NCI-H146 (cell line): Measurements from ENCODE around the gene NMNAT2.
"Not testable (repeated sequence)": the region's sequence is repeated elsewhere in the genome, so short reads cannot be mapped to it uniquely, and the experiment has no call there.

Experiments
- DNase-seq: peaks from one replicate; lab custom pipeline; 2025; lab: John Stamatoyannopoulos, UW

The NMNAT2 gene

DNA sequence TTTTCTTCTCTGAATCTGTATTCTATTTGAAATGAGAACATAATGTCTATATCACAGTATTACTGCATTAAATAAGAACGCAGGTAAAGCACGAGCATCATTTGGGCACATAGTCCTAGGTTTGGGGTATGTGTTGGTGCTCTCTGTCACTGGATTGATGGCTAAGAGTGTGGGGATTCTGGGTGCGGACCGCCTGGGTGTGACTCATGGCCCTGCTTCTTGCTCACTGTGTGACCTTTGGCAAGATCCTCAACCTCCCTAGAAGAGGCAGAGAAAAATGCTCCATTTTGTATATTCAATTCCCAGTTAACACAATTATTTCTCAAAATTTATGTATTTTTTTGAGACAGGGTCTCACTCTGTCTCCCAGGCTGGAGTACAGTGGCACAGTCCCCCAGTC, 132.4 kb downstream of the NMNAT2 start:
- DNase-seq = no peak

DNA sequence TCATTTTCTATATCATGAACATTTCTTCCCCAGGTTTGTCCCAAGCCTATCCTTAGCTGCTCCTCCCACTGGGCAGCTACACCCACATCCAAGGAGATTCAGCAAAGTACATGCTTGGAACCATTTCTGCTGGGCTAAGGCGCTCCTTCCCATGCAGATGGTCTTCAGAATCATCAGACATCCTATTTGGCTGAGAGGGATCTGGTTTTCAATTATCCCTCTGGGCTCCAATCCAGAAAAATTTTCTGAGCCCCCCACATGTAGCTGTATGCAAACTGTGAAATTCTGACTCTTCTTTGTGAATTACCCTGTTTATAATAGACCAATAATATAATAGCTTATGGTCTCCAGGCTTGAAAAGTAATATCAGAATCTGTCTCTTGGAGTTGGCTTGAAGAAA, 132.9 kb downstream of the NMNAT2 start:
- DNase-seq = no peak

DNA sequence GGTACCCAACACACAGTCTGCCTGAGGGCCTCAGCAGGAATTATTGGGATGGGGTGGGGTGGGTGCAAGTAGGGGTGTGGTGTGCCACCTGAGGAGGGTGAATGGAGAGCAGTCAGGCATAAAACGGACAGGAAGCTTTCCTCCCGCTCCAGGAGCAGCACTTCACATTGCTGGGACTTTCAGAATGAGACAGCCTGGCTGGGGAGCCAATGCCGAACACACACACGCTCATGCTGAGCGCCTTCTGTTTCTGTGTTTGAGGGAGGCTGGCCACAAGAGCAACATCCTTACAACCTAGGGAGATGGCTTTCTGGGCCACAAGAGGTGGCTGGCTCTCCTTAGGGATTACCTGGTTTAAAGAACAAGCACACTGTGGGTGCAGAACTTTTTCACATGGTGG, 134.1 kb downstream of the NMNAT2 start:
- DNase-seq = no peak

DNA sequence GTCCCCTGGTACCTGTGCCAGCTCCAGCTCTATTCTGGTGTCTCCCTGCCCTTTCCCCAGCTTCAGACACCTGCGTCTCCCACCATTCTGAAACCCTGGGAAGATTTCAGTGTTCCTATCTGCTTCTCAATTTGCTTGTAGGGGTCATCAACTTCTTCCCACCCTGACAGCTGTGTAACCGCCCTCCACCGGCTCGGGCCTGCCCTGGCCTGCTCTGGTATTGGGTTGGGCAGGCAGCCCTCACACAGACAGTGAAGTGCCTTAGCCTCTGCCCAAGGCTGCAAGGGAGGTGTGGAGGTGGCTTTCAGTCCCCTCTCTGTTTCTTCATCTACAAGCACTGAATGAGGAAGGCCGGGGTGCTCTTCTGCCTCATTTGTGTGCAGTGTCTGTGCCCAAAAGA, 134.9 kb downstream of the NMNAT2 start:
- DNase-seq = no peak

DNA sequence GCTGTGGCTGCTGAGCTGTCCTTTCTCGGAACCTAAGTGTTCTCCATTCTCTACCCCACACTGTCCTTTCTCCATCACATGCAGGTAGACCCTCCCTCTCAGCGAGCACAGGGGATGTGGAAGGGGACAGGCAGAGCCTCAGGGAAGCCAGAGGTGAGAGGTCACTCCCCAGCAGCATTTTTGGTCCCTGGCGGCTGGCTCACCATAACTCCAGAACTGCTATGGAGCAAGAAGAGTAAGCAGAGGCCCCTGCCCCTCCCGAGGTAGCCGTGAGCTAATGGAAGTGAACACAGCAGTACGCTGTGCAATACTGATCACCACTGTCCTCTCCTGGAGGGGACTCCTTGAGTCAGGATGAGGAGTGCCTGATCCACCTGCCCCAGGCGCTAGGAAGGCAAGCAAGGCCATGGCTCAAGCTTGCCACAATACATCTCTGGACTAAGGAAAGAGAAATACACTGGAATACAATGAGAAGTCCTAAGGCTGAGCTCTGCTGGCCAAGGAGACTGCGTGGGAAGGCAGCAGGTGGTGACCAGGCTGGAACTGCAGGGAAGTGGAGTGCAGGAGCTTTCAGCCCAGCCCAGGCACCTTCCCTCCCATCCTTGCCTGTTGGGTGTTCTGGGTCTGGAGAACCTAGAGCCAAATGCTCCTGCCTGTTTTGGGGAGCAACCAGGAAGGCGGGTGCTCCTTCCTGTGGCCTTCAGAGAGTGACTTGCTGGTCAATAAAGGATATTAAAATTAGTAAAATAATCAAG, 135.9 kb downstream of the NMNAT2 start:
- DNase-seq = no peak

DNA sequence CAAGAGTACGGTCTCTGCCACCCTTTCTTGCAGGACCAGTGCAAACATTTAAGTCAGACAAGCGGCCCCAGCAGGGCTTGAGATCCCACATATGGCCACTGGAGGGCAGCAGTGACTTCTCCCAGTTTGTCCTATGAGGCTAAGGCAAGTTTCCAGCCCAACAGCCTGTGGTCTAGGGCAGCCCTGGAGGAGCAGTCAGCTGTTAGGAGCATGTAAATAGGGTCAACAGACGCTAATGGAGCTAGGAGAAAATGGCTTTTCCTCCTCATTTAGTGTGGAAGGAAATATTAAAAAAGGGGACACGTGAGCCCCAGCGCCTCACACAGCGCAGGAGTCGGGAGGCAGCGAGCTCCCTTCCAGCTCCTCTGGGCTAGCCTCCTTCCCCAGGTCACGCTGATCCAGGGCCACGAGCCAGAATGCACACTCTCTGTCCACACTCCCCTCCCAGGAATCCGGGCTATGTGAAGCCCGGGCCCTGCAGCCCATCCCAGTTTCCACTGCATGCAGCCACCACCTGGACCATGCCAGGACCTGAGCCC, 136.6 kb downstream of the NMNAT2 start:
- DNase-seq = peak; percentile 72

DNA sequence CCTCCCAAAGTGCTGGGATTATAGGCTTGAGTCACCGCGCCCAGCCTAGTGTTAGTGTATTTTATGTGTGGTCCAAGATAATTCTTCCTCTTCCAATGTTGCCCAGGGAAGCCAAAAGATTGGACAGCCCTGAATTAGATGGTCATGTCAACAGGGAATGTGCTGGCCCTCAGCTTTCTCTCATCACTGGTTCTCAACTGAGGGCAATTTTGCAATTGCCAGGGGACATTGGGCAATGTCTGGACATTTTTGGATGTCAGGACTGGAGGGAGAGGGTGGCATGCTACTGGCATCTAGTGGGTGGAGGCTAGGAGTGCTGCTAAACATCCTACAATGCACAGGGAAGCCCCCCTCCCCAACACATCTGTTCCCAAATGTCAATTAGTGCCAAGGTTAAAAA, 137.1 kb downstream of the NMNAT2 start:
- no peak for DNase-seq

DNA sequence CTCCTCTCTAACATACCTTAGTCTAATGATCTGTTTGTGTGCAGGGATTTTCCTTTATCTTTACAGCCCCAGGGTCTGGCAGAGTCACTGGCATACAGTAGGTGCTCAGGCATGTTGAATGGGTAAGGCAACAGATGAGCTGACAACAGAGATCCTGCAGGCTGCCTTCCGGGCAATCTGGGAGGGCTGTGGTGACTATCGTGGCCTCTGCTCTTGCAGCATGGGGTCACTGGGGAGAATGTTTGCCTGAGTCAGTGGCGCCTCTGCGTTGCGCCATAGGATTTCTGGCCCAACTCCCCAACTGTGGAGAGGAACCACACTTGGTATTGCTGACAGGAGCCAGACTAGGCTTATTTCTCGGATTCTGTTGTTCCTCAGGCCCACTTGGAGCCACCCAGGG, 138.3 kb downstream of the NMNAT2 start:
- no peak for DNase-seq

DNA sequence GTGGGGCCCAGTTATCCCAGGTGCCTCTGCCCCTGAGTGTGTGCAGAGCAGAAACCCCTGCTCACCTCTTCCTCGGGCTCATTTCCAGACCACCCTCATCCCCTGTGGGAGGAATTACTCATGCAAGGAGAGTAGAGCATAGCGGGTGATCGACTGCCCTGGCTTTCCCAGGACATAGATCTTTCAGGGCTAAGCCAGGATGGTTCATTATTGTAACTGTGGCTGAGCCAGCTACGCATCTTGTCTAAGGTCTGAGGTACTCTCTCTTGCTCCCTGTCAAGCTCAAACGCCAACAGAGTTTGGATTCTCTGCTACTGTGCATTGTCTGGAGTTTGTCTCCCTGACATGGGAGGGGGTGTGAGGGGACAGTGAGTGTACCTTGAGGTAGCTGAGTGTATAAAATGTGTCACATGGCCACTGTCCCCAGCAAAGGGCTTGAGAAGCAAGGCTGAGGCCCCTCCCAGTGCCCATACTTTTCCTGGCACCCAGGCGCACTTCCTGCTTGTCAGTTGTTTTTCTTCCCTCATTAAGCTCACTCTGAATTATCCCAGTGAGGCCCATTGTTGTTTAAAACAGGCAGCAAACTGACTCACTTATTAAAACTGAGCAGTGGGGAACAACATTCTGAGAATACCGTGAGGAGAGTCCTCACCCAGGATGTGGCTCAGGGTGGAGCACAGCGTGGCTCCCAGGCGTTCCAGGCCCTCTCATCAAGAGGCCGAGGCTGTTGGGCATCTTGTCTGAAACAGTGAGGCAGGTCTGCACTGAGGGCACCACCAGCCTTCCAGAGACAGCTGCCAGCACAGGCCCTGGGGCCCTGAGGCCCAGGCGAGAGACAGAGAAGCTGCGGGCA, 139.2 kb downstream of the NMNAT2 start:
- DNase-seq = no peak

DNA sequence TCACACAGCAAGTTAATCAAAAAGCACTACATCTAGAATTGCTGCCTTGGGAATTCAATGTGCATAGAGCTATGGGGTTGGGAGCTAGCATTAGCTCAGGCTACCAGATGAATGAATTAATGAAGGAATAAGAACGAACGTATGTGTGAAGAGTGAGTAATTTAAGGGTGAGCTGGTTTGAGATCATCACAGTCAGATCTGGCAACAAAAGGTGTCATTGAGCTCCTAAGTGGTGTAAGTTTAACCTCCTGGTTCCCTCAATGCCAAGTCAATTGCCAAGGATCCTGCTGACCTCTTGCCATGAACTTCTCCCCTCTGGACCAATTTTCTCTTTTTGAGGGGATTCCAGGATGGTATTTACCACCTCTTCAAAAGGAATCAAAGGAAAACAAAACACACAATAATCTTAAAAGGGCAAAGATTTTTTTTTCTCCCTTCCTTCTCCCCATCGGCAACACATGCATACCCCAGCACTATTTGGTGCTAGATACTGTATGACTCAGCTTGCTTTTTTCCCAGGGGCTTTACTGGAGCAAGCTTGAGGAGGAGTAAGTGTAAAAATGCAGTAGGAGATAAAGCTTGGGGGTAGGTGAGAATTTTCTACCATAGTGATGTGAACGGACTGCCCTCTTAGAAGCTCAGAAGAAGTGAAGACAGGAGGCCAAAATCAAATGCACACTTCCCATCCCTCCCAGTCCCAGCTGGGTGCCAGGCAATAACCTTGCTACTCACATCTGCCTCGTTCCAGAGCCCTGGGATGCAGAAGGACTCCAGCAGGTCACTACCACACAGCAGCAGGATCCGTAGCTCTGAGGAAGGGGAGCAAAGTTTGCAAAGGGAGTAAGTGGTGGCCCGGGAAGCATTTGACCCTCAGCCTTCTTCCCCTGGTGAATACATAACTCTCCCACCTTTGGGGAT, 140.1 kb downstream of the NMNAT2 start:
- DNase-seq = no peak

DNA sequence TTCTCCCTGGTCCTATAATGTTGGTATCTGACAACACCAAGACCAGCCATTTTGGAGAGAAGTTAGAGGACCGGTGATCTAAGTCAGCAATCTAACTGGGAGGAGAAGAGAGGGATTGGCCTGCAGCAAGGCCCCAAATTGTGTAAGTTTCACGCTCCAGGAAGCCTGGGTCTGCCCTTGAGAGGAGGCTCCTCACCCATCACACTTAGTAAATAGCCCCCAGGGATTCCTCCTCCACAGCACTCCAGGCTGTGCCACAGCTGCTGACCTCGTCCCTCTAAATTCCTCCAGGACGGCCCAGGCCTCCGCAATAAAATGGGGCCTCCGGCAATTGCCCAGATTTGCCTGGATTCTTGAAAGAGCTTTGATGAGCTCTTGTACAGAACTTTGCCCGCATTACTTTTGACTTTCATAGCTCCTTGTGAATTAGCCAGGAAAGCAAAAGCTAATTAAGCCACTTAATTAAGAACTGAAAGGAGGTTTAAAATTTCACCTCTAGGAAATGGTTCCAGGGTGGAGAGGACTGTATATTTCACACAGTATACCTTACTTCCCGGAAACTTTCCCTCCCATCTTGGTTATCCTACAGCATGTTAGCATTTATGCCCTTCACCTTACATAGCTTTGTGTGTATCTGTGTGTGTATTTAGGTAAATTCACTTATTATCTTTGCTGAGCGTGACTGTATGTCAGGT, 141.6 kb downstream of the NMNAT2 start:
- DNase-seq = no peak

DNA sequence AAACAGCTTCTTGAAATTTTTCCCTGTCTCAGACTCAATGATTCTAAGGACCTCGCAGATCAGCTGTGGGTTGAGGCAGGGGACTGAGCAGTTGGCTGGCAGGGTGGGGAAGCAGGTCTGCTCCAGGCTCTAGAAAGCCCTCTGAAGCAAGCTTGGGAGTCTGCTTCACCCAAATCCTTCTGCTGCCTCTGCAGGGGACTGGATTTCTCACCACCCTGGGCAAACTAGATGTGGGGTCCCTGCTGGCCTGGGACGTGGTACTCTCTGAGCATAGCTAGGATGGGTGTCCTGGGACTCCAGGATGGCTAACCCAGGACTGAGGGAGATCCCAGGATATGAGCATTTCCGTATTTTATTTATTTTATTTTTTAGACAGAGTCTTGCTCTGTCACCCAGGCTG, 142.9 kb downstream of the NMNAT2 start:
- no peak for DNase-seq

DNA sequence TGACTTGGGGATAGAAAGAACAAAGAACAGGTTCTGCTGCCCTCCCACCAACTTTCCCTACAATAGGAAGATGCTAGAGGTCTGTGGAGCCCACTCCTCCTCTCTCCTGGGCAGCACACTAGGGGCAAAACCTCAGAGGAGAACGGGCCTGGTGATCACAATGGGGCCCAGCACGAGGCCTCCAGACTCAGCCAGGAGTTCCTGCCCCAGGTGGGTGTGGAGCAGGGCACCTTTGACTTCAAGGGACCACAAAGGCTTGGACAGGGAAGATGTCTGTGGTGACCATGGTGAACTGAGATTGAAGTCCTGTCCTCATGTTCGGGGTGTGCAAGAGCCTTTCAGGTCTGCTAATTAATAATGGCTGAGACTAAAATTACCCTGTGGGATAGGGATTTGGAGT, 143.3 kb downstream of the NMNAT2 start:
- no peak for DNase-seq

DNA sequence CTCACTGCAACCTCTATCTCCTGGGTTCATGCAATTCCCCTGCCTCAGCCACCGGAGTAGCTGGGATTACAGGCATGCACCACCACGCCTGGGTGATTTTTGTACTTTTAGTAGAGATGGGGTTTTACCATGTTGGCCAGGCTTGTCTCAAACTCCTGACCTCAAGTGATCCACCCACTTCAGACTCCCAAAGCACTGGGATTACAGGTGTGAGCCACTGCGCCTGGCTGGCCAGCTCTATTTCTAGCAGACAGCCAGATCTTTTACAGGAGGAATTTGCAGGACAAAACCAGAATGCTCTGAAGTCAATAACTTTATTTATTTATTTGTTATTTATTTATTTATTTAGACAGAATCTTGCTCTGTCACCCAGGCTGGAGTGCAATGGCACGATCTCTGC, 144.2 kb downstream of the NMNAT2 start:
- DNase-seq = not testable (repeated sequence)

DNA sequence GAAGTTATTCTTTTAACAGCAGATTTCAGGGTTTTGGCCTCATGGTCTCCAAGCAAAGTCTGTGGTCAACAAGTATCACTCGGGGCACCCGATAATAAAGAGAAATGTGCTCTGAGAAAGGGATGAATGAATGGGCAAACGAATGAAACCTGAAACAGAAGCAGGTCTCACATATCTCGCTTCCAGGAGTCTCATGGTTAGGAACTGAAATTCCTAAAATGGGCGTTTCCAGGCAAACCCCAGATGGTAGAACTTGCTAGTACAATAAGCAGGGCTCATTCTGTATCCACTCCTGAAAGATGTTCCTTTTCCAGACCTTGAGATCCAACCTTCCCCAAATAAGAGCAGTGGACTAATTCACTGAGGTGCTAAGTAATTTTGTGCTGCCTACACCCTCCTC, 144.9 kb downstream of the NMNAT2 start:
- no peak for DNase-seq

DNA sequence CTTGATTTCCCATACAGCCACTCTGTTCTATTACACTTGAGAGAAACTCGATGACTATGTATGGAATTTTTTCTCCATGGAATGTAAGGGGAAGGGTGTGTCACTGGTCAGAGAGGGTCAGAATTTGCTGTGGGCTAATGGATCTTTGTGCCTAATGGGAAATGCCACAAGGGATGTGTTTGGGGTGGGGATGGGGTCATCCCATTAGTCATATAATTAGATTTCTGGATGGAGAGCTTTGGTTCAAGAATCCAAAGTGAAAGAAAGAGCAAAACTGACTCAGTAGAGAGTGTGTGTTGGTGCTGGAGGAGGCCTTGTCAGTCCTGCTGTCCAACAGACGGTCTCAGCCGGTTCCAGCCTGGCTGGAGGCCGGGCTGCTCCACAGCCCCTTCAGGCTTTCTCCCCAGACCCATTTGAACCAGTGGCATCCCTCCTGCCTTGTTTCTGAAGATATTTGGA, 145.8 kb downstream of the NMNAT2 start:
- DNase-seq = no peak

DNA sequence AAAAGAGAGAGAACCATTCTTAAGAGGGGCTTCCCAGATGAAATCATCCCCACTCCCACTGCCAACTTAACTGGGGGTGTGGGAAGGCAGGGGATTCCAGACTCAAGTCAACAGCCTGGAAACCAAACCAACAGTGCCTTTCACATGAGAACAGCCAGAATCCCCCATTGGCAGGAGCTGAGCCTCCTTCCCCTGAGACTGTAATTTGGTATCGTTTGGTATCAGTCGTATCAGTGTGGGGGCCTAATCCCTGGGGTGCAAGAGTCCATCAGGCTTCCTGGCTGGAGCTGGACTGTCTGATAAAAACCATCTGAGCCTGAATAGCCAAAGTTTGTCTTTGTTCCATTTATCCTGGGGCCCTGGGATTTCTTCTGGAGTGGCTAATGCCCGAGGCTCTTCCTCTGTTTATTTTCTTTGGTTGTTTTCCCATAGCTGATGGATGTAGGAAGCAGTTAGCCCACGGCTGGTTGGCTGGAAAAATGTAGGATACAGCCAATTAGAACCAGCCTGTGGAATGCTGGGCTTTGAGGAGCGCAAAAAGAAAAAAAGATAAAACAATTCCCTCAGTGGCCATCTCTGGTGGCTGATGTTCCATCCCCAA, 147.5 kb downstream of the NMNAT2 start:
- peak; percentile 27 for DNase-seq

DNA sequence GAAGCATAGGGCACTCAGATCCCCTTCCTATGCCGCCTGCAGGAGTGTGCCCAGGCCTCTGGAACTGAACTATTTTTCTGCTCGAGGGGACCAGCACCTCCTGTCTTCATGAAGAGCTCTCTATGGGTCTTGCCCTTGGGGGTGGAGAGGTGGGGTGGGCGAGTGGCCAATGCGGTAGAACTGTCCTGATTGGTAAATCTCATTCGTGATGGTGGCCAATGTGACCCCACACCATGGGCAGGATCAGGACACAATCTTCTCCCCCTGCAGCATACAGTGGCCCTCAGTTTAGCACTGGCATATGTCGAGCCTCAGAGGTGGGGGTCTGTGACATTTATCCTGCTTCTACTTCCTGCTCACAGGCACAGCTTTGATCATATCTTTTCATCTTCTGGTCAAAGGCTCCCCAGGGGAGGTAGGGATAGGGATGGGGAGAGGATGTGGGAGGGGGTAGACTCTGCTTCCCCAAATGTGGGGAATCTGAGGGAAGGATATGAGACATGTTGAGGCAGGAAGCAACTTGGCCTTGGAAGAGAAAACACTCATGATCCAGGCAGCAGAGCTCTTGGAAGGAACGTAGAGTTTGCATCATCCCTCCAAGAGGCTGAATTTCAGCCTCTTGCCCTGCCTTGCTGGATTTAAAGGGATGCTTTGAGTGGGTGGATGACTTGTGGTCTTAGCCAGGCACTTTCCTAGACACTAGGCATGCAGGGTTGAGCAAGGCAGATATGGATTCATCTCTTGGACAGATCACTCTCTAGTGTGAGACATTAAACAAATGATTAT, 150.3 kb downstream of the NMNAT2 start:
- no peak for DNase-seq

DNA sequence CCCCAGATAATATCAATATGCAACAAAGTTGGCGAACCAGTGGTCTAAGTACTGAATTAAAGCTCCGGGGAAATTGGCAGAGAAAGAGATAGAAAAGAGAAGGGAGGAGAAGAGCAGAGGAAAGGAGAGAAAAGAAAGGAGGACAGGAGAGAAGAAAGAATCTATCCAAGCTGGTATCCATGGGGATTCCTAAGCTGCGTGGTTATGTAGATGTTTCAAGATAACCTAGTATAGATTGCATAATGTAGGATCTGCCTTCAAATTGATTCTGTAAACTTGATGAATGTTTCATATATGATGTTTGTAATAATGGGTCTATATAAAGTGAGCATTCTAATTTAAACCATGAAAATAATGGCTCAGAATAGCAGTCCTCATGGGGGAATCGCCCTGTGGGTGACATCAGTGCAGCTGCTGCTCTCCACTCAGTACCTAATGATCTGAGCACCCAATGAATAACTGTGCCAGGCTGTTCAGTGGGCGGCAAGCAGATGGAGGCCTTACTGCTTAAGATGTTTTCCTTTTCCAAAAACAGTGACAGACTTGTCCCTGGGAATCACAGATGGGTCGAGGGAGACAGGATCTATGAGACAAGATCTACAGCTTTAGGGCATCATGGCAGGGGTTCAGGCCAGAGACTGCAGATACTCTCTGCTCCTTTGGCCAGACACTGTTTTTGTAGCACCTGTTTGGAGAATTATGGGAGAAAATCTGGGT, 154.1 kb downstream of the NMNAT2 start:
- no peak for DNase-seq
